ENCODE data around the gene ITGAL.
"Not testable (repeated sequence)": the region's sequence is repeated elsewhere in the genome, so short reads cannot be mapped to it uniquely, and the experiment has no call there.

The ITGAL gene

DNA sequence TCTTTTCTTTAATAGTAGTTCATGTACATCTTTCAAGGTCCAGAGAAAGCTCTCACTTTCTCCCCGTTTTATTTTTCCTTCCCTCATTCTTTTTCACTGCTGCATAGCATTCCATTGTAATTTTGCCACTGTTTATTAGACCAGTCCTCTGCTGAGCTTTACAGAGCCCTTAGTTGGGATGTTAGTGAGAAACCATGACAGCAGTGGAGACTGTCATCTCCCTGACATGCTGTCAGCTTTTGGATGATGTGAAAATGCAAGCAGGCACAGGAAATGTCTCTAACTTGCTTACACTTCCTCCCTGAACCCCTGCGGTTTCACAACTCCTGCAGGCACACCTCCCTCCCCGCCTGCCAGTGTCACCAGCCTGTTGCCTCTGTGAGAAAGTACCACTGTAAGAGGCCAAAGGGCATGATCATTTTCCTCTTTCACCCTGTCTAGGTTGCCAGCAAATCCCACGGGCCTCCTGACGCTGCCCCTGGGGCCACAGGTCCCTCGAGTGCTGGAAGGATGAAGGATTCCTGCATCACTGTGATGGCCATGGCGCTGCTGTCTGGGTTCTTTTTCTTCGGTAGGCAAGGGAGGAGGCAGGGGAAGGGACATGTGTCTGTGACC is at the start of gene ITGAL:
Gene ITGAL (plus strand): TSS at position 415 of the 615 bp plus-strand sequence. CDS start 96 bp downstream, at position 511.
- in situ Hi-C loops (cut with MboI; ENCODE audit: low sequenced_read_pairs): no loop called here

DNA sequence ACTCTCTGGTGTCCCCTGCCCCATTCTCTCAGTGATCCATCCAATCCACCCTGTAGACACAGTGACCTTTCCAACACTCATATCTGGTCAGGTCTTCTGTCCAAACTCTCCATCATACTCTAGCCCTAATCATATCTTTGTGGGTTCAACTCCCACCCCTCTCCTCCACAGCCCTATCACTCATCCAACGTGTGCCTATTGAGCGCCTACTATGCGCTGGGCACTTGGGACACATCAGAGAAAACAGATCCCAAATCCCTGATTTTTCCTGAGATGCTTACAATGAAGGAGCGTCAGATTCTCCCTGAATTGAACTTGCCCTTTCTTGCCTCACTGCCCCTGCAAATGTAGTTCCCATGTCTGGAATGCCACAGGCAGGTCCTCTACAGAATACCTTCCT is 44.5 kb upstream of the ITGAL start:
- in situ Hi-C loops (cut with MboI; ENCODE audit: low sequenced_read_pairs): no loop called here

DNA sequence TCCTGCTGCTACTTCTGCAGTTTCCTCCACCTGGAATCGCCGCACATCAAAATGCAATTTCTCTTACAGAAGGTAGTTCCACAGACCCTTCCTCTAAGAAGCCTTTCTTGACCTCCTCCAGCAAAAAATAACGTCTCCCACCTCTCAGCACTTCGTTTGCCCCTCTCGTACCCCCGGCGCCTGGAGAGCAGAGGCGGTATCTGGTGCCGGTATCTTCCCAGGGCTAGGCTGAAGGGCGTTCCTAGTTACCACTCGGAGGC is 43.2 kb upstream of the ITGAL start:
- in situ Hi-C loops (cut with MboI; ENCODE audit: low sequenced_read_pairs): no loop called here

DNA sequence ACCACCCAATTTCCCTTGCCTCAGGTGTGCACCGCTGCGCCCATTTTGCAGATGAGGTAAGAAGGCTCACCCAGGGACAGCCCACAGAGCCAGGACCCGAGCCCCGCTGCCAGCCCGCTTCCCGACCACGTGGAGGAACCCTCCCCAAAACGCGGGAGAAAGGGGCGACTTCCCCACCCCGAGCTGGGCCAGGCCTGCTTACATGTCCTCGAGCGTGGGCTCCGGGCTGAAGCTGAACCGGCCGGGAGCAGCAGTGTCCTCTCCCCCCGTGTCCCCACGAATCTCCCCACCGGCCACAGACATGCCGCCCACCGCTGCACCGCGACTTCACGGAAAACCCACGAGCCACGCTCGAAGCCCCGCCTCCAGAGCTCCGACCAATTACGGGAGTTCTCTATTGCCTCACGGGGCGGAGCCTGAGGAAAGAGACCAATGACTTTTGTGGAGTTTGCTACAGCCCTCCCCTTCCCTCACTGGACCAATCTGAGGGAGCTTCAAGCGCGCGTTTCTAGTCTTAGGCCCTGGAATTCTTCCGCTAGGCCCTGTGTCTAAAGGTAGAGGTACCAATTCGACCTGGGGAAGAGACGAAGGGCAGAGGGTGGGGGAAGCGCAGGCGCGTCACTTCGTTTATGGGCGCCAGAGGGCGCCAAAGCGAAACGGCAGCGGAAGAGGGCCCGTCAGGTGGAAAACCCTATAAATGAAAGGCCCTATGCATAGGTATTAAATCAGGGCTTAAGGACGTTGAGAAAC is 42.7 kb upstream of the ITGAL start, which contains the start of gene DCTPP1:
Gene DCTPP1 (minus strand): TSS at position 353 of the 750 bp plus-strand sequence. CDS start 50 bp downstream, at position 303.
- in situ Hi-C loops (cut with MboI; ENCODE audit: low sequenced_read_pairs): loop anchor here (10.0 kb wide), 1 partner anchor 175 kb away; no protein-coding TSS in a partner anchor

DNA sequence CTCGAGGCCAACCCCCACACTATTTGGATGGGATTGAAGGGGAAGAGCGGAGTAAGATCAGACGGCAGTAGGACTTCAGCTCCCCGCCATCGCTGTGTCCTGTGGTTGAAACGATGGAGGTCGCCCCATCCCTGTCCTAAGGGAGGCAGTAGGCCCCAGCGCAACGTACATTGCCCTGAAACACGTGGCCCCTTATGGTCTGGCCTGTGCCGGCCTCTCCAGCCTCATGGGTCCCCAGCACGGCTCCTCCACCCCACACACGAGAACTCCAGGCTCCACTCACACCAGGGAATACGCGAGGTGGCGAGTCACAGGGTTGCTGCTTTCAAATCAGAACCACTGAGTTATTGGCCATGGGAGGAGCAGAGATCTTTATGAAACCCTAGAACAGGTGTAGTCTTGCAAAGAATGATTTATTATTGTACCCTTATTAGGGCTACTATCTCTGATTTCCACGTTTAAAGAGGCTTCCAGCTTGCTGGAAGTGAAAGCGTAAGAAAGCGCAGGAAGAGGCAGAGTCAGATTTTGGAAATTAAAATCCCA is 42.0 kb upstream of the ITGAL start:
- in situ Hi-C loops (cut with MboI; ENCODE audit: low sequenced_read_pairs): loop anchor here (10.0 kb wide), 1 partner anchor 174 kb away; no protein-coding TSS in a partner anchor

DNA sequence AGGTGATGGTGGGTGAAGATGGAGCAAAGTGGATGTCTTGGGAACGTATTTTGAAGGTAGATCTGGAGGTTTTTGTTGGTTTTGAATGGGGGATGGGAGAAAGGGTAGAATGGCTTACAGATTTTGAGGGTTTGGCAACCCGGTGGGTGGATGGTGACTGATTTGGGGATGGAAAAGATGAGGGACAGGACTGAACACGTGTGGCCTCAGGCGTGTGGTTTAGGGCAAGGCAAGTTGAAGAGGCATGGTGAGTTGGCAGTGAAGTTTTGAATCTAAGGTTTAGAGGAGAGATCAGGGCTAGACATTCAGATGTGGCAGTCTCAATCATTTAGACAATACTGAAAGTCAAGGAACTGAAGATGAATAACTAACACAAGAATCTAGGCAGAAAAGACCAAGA is 37.7 kb upstream of the ITGAL start:
- in situ Hi-C loops (cut with MboI; ENCODE audit: low sequenced_read_pairs): loop anchor here (10.0 kb wide), 1 partner anchor 170 kb away; no protein-coding TSS in a partner anchor

DNA sequence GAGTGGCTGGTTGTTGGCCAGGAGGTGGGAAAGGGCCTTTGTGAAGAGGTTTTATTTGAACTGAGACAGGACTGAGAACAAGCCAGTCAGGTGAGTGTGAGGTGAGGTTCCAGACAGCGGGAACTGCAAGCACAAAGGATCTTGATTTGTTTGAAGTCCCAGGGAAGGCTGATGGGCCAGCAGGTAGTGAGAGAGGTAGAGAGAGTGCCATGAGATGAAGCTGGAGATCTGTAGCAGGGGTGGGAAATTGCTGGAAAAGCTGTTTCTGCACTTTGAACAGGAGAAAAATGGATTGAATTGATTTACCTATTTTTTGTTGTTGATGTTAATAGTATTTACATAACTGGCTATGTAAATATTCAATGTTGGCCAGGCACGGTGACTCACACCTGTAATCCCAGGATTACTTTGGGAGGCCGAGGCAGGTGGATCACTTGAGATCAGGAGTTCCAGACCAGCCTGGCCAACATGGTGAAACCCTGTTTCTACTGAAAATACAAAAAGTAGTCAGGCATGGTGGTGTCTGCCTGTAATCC is 35.0 kb upstream of the ITGAL start:
- in situ Hi-C loops (cut with MboI; ENCODE audit: low sequenced_read_pairs): loop anchor here (10.0 kb wide), 1 partner anchor 167 kb away; no protein-coding TSS in a partner anchor

DNA sequence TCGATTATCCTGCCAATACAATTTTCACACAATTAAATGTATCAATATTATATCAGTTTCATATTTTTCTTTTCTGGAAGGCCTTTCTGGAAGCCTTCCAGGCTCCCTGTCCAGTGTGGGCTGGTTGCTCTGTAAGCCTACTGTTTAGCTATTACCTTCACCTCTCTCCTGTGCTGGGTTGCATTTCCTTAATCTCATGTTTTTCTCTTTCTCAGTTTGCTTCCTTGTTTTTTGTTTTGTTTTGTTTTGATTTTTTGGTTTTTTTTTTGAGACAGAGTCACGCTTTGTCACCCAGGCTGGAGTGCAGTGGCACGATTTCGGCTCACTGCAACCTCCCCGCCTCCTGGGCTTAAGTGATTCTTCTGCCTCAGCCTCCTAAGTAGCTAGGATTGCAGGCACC is 33.7 kb upstream of the ITGAL start:
- in situ Hi-C loops (cut with MboI; ENCODE audit: low sequenced_read_pairs): loop anchor here (10.0 kb wide), 1 partner anchor 166 kb away; no protein-coding TSS in a partner anchor

DNA sequence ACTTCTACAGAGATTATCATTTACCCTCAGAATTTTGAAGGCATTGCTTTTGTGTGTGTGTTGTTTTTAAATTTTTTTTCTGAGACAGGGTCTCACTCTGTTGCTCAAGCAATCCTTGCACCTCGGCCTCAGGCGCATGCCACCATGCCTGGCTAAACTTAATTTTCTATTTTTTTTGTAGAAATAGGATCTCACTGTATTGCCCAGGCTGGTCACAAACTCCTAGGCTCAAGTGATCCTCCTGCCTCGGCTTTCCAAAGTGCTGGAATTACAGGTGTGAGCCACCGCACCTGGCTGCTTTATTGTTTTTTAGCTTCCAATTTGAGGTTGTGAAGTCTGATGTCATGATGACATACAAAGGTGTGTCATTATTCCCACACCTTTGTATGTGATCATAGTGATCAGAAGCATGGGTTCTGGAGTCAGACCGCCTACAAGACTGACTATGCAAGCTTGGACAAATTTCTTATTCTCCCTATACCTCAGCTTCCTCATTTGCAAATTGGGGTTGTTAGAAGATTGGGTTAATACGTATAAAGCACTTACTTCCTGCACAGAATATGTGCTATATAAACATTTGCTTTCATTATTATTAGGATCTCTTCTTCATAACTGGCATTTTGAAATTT is 32.7 kb upstream of the ITGAL start:
- in situ Hi-C loops (cut with MboI; ENCODE audit: low sequenced_read_pairs): loop anchor here (10.0 kb wide), 1 partner anchor 165 kb away; no protein-coding TSS in a partner anchor

DNA sequence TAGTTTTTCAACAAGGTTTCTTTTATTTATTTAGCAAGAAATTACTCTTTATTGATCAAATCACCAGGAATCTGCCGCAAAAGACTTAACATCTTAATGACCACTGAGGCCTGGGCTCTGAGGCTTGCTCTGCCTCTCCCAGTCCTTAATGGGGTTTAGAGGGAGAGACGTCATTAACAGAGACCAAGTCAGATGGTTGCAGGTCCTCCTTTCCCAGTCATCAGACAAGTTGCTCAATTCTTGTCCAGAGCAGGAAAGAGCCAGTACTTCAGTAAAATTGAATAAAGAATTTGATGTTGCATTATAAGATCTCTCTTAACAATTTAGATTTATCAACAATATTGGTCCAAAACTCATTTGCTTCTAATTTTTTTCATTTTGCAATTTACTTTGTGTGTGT is 28.9 kb upstream of the ITGAL start:
- in situ Hi-C loops (cut with MboI; ENCODE audit: low sequenced_read_pairs): no loop called here

DNA sequence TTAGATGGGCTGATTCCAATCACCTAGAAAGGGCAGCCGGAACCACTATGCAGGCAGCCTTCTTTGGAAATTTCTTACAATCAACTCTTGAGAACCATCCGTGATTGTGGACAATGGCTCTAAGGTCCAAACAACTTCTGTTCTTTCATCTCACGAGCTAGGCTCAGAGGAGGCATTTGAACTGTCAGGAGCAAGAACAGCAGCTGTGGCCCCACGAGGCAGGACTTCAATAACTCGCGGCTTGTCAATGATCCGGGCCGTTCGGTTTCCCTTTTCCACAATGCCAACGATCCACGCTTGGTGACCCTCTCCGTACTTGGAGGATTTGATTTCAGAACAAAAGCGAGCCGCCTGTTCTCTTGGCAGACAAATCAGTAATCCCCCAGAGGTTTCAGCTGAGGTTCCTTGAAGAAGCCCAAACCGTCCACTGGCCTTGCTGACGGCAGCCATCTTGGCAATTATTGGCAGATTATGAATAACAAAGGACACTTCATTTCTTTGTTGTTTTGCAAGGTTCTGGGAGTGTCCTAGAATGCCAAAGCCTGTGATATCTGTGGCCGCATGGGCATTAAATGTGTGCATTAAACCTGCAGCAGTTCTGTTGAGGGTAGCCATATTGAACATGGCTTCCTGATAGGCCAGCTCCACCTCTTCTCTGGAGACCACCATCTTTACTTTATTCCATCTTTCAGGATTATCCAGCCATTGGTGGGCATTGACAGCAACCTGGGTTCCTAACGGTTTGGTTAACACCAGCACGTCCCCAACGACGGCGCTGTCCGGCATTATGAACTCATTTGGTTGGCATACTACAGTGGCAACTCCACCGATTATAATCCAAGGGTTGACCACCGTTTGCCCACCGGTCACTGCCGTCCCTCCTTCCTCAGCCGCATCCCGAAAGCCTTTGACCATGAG is 28.1 kb upstream of the ITGAL start:
- in situ Hi-C loops (cut with MboI; ENCODE audit: low sequenced_read_pairs): no loop called here

DNA sequence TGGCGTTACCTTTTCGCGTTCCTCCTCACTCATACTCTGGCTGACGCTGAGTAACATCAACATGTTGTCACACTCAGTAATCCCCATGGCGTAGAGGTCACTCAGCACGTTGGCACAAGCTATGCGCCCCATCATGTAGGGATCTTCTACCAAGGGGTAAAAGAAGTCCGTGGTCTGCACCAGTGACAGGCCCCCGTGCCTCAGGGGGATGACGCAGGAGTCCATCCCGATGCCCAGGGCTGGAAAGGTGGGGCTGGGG is 27.5 kb upstream of the ITGAL start:
- in situ Hi-C loops (cut with MboI; ENCODE audit: low sequenced_read_pairs): no loop called here

DNA sequence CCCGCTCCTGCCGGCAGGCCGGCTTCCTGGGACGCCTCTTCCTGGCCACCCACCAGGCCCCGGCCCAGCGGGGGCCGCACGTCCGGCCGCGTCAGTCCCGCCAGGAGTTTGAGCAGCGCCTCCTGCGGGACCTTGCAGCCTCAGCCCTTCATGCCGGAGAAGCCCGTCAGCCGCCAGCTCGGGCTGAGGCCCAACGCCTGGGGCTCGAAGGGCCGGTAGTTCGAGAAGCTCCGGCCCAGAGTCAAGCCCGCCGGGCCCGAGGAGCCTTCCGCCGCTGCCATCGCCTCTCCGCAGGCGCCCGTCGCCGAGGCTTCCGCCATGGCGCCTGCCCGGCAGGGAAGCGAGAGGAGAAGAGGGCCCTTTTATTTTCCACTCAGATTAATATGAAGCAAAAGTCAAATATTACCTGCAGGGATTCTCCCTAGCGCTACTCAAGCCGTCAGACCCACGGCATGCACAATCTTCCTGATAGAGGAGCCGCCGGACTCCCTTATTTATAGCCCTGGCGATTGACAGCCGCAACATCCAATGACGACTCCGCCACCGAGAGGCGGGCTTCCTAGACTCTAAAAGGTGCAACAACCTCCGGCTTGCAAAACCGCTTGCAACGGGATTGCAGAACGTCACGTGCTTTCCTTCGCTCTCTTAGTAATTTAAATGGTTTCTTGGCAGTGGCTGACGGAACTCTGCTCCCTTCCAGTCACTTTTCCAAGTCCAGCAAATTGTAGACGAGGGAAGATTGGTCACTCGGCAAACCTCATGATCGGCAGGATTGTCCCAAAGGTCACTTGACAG is 26.9 kb upstream of the ITGAL start, which contains the start of gene SEPHS2:
Gene SEPHS2 (minus strand): TSS at position 467 of the 795 bp plus-strand sequence. CDS start 147 bp downstream, at position 320.
- in situ Hi-C loops (cut with MboI; ENCODE audit: low sequenced_read_pairs): no loop called here

DNA sequence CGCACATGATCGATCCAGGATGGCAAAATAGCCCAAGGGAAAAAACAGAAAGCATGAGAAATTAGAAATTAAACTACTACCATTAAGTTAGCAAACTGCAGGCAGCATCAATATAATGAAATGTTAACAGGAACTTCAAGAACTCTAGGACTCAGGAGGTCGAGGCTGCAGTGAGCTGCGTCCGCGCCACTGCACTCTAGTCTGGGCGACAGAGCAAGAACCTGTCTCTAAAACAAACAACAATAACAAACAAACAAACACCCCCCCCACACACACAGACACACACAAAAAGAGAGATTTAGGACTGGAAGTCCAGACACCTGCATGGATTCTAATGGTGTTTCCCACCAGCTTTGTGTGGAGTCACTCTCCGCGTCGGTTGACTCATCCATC is 26.3 kb upstream of the ITGAL start:
- in situ Hi-C loops (cut with MboI; ENCODE audit: low sequenced_read_pairs): no loop called here

DNA sequence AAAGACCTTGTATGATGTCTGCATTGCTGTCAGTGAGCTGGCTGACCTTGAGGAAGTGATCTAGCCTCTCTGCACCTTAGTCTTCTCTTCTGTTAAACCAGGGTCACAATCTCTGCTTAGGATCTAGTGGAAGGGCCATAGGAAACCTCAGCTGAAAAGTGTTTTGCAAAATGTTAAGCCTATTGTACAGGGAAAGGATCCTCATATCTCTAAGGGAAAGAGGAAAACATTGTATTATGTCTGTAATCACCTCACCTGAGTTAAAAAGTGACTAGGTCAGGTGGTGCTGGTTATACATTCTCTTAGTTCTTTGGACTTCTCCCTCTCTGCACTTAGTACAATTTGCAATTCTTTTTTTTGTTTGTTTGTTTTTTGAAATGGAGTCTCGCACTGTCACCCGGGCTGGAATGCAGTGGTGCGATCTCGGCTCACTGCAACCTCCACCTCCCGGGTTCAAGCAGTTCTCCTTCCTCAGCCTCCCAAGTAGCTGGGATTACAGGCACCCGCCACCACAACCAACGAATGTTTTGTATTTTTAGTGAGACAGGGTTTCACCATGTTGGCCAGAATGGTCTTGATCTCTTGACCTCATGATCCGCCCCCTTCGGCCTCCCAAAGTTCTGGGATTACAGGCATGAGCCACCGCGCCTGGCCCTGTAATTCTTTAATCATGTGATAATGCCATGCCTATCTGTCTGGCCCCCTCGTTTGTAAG is 24.9 kb upstream of the ITGAL start:
- in situ Hi-C loops (cut with MboI; ENCODE audit: low sequenced_read_pairs): no loop called here

DNA sequence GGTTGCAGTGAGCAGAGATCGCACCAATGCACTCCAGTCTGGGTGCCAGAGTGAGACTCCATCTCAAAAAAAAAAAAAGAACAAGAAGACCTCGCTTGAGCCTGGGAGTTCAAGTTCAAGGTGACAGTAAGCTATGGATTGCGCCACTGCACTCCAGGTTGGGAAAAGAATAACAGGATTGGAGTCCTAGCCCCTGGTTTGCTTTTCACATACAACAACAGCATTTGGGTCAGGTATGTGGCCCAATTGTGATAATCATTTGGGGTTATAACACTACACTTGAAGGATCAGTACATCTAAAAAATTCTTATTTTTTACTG is 23.5 kb upstream of the ITGAL start:
- in situ Hi-C loops (cut with MboI; ENCODE audit: low sequenced_read_pairs): no loop called here

DNA sequence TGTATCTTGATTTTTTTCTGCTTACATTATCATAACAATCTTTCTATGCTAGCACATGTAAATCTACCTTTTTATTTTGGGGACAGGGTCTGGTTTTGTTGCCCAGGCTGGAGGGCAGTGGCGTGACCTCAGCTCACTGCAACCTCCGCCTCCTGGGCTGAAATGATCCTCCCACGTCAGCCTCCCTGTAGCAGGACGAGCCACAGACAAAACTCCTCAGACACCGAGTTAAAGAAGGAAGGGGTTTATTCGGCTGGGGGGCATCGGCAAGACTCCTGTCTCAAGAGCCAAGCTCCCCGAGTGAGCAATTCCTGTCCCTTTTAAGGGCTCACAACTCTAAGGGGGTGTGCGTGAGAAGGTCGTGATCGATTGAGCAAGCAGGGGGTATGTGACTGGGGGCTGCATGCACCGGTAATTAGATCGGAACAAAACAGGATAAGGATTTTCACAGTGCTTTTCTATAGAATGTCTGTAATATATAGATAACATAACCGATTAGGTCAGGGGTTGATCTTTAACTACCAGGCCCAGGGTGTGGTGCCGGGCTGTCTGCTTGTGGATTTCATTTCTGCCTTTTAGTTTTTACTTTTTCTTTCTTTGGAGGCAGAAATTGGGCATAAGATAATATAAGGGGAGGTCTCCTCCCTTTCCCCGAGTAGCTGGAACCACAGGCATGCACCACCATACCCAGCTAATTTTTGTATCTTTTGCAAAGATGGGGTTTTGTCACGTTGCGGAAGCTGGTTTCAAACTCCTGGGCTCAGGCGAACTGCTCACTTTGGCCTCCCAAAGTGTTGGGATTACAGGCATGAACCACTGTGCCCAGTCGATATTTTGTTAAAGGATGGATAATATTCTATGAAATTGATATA is 19.6 kb upstream of the ITGAL start:
- in situ Hi-C loops (cut with MboI; ENCODE audit: low sequenced_read_pairs): not testable (repeated sequence)

DNA sequence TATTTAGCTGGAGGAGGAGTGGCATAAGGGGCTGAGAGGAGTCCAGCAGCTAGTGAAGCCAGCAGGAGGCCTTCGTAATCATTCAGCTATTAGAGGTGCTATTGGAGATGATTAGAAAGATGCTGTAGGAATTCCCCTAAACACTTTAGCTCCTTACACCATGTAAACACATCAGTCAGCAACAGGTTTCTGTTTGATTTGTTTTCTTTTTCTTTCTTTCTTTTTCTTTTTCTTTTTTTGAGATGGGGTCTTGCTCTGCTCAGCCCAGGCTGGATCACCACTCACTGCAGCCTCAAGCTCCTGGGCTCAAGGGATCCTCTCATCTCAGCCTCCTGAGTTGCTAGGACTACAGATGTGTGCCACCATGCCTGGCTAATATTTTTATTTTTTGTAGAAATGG is 16.2 kb upstream of the ITGAL start:
- in situ Hi-C loops (cut with MboI; ENCODE audit: low sequenced_read_pairs): no loop called here
